ENCODE measurements around the gene EEF2K. TPM values are rescaled to one million over a fixed set of nuclear protein-coding genes. Genes with fewer than 3 reads are reported as not detected.

EEF2K gene
- total RNA-seq, 1 experiment from 2014 or later: 31.8 TPM

GRCh38 chr16:22188267-22188594 lies 17.8 kb upstream of the EEF2K start:
- CTCF ChIA-PET: interaction anchor here (0.5 to 2.0 kb wide), 30 partner anchors 8 to 604 kb away, joined by 3 to 37 read pairs (median 4); partner anchors contain the start of genes EEF2K, MOSMO, POLR3E and VWA3A
- BruUV-seq (replicated peaks): no TSS peak
- no peak for DNase-seq
- peaks cover 35% of the 10 kb centered on the region for H3K4me1 Mint-ChIP-seq (ENCODE audit: low read depth, unreplicated experiment)
- peaks cover 32% of the 10 kb centered on the region for H3K36me3 Mint-ChIP-seq (ENCODE audit: insufficient read depth, unreplicated experiment)
- no peaks in the 10 kb centered on the region for H3K27me3 Mint-ChIP-seq (ENCODE audit: unreplicated experiment)
- H3K4me3 Mint-ChIP-seq (ENCODE audit: low read depth, unreplicated experiment): no peak overlapping the region
- no peak overlapping the region for H3K27ac Mint-ChIP-seq (ENCODE audit: unreplicated experiment)
- intact Hi-C loops (cut with micrococcal nuclease; ENCODE audit: unreplicated experiment): loop anchor here (1.0 to 2.0 kb wide), 4 partner anchors 89 to 235 kb away; partner anchors contain the start of genes PDZD9 and UQCRC2
- H3K9me3 Mint-ChIP-seq (ENCODE audit: low read depth, unreplicated experiment): no peaks in the 10 kb centered on the region
- TF ChIP-seq, protein P1, sequence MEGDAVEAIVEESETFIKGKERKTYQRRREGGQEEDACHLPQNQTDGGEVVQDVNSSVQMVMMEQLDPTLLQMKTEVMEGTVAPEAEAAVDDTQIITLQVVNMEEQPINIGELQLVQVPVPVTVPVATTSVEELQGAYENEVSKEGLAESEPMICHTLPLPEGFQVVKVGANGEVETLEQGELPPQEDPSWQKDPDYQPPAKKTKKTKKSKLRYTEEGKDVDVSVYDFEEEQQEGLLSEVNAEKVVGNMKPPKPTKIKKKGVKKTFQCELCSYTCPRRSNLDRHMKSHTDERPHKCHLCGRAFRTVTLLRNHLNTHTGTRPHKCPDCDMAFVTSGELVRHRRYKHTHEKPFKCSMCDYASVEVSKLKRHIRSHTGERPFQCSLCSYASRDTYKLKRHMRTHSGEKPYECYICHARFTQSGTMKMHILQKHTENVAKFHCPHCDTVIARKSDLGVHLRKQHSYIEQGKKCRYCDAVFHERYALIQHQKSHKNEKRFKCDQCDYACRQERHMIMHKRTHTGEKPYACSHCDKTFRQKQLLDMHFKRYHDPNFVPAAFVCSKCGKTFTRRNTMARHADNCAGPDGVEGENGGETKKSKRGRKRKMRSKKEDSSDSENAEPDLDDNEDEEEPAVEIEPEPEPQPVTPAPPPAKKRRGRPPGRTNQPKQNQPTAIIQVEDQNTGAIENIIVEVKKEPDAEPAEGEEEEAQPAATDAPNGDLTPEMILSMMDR (IDR thresholded peaks at IDR 0.05; ENCODE audit: unreplicated experiment): no peak

GRCh38 chr16:22188595-22189442 lies 17.3 kb upstream of the EEF2K start:
- H3K36me3 Mint-ChIP-seq (ENCODE audit: insufficient read depth, unreplicated experiment): peaks cover 32% of the 10 kb centered on the region
- peak; percentile 86 for DNase-seq
- no TSS peak for BruUV-seq (replicated peaks)
- H3K27me3 Mint-ChIP-seq (ENCODE audit: unreplicated experiment): no peaks in the 10 kb centered on the region
- peaks cover 39% of the 10 kb centered on the region for H3K4me1 Mint-ChIP-seq (ENCODE audit: low read depth, unreplicated experiment)
- CTCF ChIA-PET: interaction anchor here (0.5 to 2.0 kb wide), 31 partner anchors 9 to 703 kb away, joined by 3 to 37 read pairs (median 4); partner anchors contain the start of genes EEF2K, MOSMO, POLR3E and VWA3A
- no peak overlapping the region for H3K27ac Mint-ChIP-seq (ENCODE audit: unreplicated experiment)
- peaks cover 3% of the 10 kb centered on the region for H3K9me3 Mint-ChIP-seq (ENCODE audit: low read depth, unreplicated experiment)
- no peak overlapping the region for H3K4me3 Mint-ChIP-seq (ENCODE audit: low read depth, unreplicated experiment)
- intact Hi-C loops (cut with micrococcal nuclease; ENCODE audit: unreplicated experiment): loop anchor here (1.0 to 2.0 kb wide), 4 partner anchors 90 to 236 kb away; partner anchors contain the start of genes PDZD9 and UQCRC2
- TF ChIP-seq, protein P1 (IDR thresholded peaks at IDR 0.05; ENCODE audit: unreplicated experiment): peak; percentile 78

DNA sequence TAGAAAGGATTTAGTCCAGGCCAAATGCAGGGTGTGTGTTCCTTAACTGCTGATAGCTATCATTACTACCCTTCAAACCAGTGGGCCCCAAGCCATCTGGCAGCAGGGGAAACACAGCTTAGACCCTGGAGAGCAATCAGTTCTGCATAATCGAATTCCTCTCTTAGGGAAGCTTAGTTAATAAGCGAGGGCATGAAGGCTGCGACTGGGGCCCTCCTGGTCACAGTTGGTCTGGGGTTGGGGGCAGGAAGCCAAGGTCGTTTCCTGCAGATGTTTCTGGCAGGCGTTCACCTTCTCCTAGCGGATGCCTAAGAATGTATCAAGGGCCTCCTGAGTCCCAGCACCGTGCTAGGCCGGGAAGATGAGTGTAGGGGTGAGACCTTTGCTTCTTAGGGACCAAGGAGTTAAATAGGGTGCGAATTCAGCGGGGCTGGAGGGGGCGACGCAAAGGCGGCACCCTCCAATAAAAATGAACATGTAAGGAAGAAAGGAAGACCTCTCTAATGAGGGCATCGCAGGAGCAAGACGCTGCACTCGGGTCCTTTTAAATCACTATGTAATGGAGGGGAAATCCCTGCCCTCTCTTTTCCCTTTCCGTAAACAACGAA lies 16.5 kb upstream of the EEF2K start:
- CTCF ChIA-PET: interaction anchor here (0.6 to 2.0 kb wide), 4 partner anchors 76 to 182 kb away, joined by 3 to 37 read pairs (median 21); partner anchors contain the start of gene MOSMO
- no peaks in the 10 kb centered on the region for H3K27me3 Mint-ChIP-seq (ENCODE audit: unreplicated experiment)
- peak overlapping the region; percentile 77 for H3K4me3 Mint-ChIP-seq (ENCODE audit: low read depth, unreplicated experiment)
- TSS peak; percentile 29 for BruUV-seq (replicated peaks)
- peaks cover 3% of the 10 kb centered on the region for H3K9me3 Mint-ChIP-seq (ENCODE audit: low read depth, unreplicated experiment)
- TF ChIP-seq, protein P1 (IDR thresholded peaks at IDR 0.05; ENCODE audit: unreplicated experiment): no peak
- peaks cover 47% of the 10 kb centered on the region for H3K4me1 Mint-ChIP-seq (ENCODE audit: low read depth, unreplicated experiment)
- no peak for DNase-seq
- H3K36me3 Mint-ChIP-seq (ENCODE audit: insufficient read depth, unreplicated experiment): peaks cover 38% of the 10 kb centered on the region
- peak overlapping the region; percentile 78 for H3K27ac Mint-ChIP-seq (ENCODE audit: unreplicated experiment)
- intact Hi-C loops (cut with micrococcal nuclease; ENCODE audit: unreplicated experiment): loop anchor here (2.0 kb wide), 1 partner anchor 189 kb away; the partner anchor contains the start of gene PDZD9

- Mint-ChIP-seq H3K4me1 (ENCODE audit: low read depth, unreplicated experiment) (peaks cover 53% of the 10 kb centered on the region), H3K9me3 (ENCODE audit: low read depth, unreplicated experiment) (peaks cover 3% of the 10 kb centered on the region), H3K4me3 (ENCODE audit: low read depth, unreplicated experiment) (peak overlapping the region; percentile 77), H3K27ac (ENCODE audit: unreplicated experiment) (peak overlapping the region; percentile 78), H3K36me3 (ENCODE audit: insufficient read depth, unreplicated experiment) (peaks cover 45% of the 10 kb centered on the region), H3K27me3 (ENCODE audit: unreplicated experiment) (peaks cover 2% of the 10 kb centered on the region)
- no TSS peak for BruUV-seq (replicated peaks)
- peak; percentile 100 for DNase-seq
- TF ChIP-seq, protein P1 (IDR thresholded peaks at IDR 0.05; ENCODE audit: unreplicated experiment): no peak
- intact Hi-C loops (cut with micrococcal nuclease; ENCODE audit: unreplicated experiment): no loop called here
- CTCF ChIA-PET: interaction anchor here (0.5 to 1.5 kb wide), 4 partner anchors 32 to 675 kb away, joined by 3 read pairs; partner anchors contain the start of gene POLR3E
Measured at GRCh38 chr16:22190081-22190775, 15.8 kb upstream of the EEF2K start.
